GM18873 (cell line): Measurements from ENCODE around the gene CSNK2A2.

Experiments
- ATAC-seq: cut with Tn5 transposase; IDR thresholded peaks from one replicate; pipeline ENCODE4 v1.9.1; 2021; ENCODE audit warnings: mild to moderate bottlenecking, moderate library complexity, moderate number of reproducible peaks; ENCODE audit not compliant: unreplicated experiment, low FRiP score

Gene CSNK2A2

GRCh38 chr16:58116081-58116480 lies 81.8 kb downstream of the CSNK2A2 start:
- no peak for ATAC-seq

- ATAC-seq = no peak
These were observed 82.8 kb downstream of the CSNK2A2 start for GRCh38 chr16:58114827-58115825.

GRCh38 chr16:58111302-58111627 lies 86.6 kb downstream of the CSNK2A2 start:
- ATAC-seq = no peak

GRCh38 chr16:58110571-58111301 lies 87.2 kb downstream of the CSNK2A2 start:
- no peak for ATAC-seq

- ATAC-seq = no peak
These were observed 88.0 kb downstream of the CSNK2A2 start for GRCh38 chr16:58109881-58110280.

GRCh38 chr16:58109330-58109729 lies 88.6 kb downstream of the CSNK2A2 start:
- ATAC-seq = no peak
